SKM-1 treated with dmso at 0.1 percent for 144 hours (cell line): ENCODE results near the gene ITPK1.
"Not testable (repeated sequence)": the region's sequence is repeated elsewhere in the genome, so short reads cannot be mapped to it uniquely, and the experiment has no call there.

ENCODE experiments used
- DNase-seq: peaks from one replicate; lab custom pipeline; 2025; ENCODE audit not compliant: unreplicated experiment; lab: John Stamatoyannopoulos, UW

Gene ITPK1

GRCh38 chr14:93062013-93062412, 53.7 kb downstream of the ITPK1 start:
- DNase-seq = not testable (repeated sequence)

GRCh38 chr14:93061380-93062012, 54.2 kb downstream of the ITPK1 start:
- DNase-seq = no peak

GRCh38 chr14:93060841-93061240, 54.9 kb downstream of the ITPK1 start:
- no peak for DNase-seq

GRCh38 chr14:93059917-93060545, 55.7 kb downstream of the ITPK1 start:
- no peak for DNase-seq

- no peak for DNase-seq
These were observed 56.5 kb downstream of the ITPK1 start for GRCh38 chr14:93059260-93059659.

GRCh38 chr14:93057586-93058280, 58.0 kb downstream of the ITPK1 start:
- DNase-seq = no peak

GRCh38 chr14:93056840-93057585, 58.7 kb downstream of the ITPK1 start:
- DNase-seq = no peak

GRCh38 chr14:93056166-93056839, 59.4 kb downstream of the ITPK1 start:
- no peak for DNase-seq

GRCh38 chr14:93055651-93056115, 60.0 kb downstream of the ITPK1 start:
- DNase-seq = no peak

- no peak for DNase-seq
These were observed 60.8 kb downstream of the ITPK1 start for GRCh38 chr14:93054876-93055275.

- DNase-seq = no peak
These were observed 61.7 kb downstream of the ITPK1 start for GRCh38 chr14:93054006-93054405.

- DNase-seq = no peak
These were observed 63.9 kb downstream of the ITPK1 start for GRCh38 chr14:93051600-93052546.

- no peak for DNase-seq
These were observed 65.0 kb downstream of the ITPK1 start for GRCh38 chr14:93050761-93051160.

- no peak for DNase-seq
These were observed 65.8 kb downstream of the ITPK1 start for GRCh38 chr14:93049867-93050331.

- no peak for DNase-seq
These were observed 66.4 kb downstream of the ITPK1 start for GRCh38 chr14:93049315-93049714.

- DNase-seq = no peak
These were observed 66.9 kb downstream of the ITPK1 start for GRCh38 chr14:93048843-93049242.

- DNase-seq = no peak
These were observed 68.1 kb downstream of the ITPK1 start for GRCh38 chr14:93047661-93048060.

- DNase-seq = no peak
These were observed 68.6 kb downstream of the ITPK1 start for GRCh38 chr14:93047157-93047556.

GRCh38 chr14:93046705-93047050, 69.0 kb downstream of the ITPK1 start:
- no peak for DNase-seq
